HepG2 (cell line): ENCODE measurements around the gene ZNF385B. TPM values are rescaled to one million over a fixed set of nuclear protein-coding genes. Genes with fewer than 3 reads are reported as not detected.
A peak's percentile ranks its signal among the peaks of the same experiment; 100 is the strongest.

Experiments used
- ATAC-seq: fragments of 200-7000 bp; cut with Tn5 transposase; 3 replicates; pipeline ENCODE4 v1.9.1; 2020; ENCODE audit warnings: mild to moderate bottlenecking, moderate library complexity
- BruUV-seq: library from RNA; stranded (reverse); fragments of 400-500 nt; replicated peaks from 2 replicates; lab custom pipeline; 2021; lab: Mats Ljungman, UMichigan
- CTCF ChIA-PET: fragments of 300-600 bp; formaldehyde crosslinking; extraction: SDS; loops from one replicate; lab custom pipeline; 2021; ENCODE audit warnings: low total read pairs, inconsistent platforms, low intra/inter-chr PET ratio; lab: Yijun Ruan, JAX
- POLR2A ChIA-PET: fragments of 350-600 bp; sonication (Branson Sonifier 250); formaldehyde crosslinking; loops from one replicate; lab custom pipeline; 2020; ENCODE audit warnings: antibody characterized with exemption, inconsistent platforms; lab: Yijun Ruan, JAX
- DNase-seq: peaks from one replicate; pipeline ENCODE4 v3.0.0-alpha.2; 2015; ENCODE audit warnings: low spot score
- FAIRE-seq: peaks from 3 replicates; lab custom pipeline; 2011; peaks lifted over from hg19 to GRCh38; lab: Jason Lieb, UNC
- H2AFZ ChIP-seq: one replicate; pipeline ENCODE4 v1.6.1; 2011; ENCODE audit warnings: low read length, inconsistent platforms
- H3K27ac ChIP-seq: fragments of 300-600 bp; 3 replicates; pipeline ENCODE4 v1.8.0; 2011; ENCODE audit warnings: mixed run types, mild to moderate bottlenecking, mixed read lengths, low read length, inconsistent platforms; ENCODE audit not compliant: insufficient read depth; ENCODE audit errors: extremely low read length
- H3K27me3 ChIP-seq, 2 experiments: fragments of 200-600 bp in 1 of 2; 2 replicates in 1 of 2; 3 replicates in 1 of 2; pipeline versions ENCODE4 v1.6.0 to v1.8.0; 2011; ENCODE audit warnings: low read length in 2 of 2, mild to moderate bottlenecking in 2 of 2, moderate library complexity in 2 of 2, inconsistent platforms in 1 of 2; ENCODE audit not compliant: insufficient read depth in 2 of 2, control insufficient read depth in 1 of 2
- H3K36me3 ChIP-seq, 2 experiments: fragments of 200-600 bp in 1 of 2; replicated peaks in 1 of 2; 2 replicates in 1 of 2; 3 replicates in 1 of 2; pipeline versions ENCODE4 v1.5.1 to v1.8.0; 2011; ENCODE audit warnings: low read length in 2 of 2, inconsistent platforms in 1 of 2; ENCODE audit not compliant: insufficient read depth in 2 of 2, control insufficient read depth in 1 of 2
- H3K4me1 ChIP-seq: 2 replicates; pipeline ENCODE4 v1.5.1; 2012; ENCODE audit warnings: low read length, inconsistent platforms; ENCODE audit not compliant: insufficient read depth
- H3K4me2 ChIP-seq: 2 replicates; pipeline ENCODE4 v1.6.0; 2011; ENCODE audit warnings: low read depth, low read length, inconsistent platforms
- H3K4me3 ChIP-seq, 3 experiments: fragments of 200-600 bp in 1 of 3; sonication (generic), shearing (Covaris generic) in 1 of 3; replicated peaks in 1 of 3; 2 replicates each; pipeline ENCODE4 v1.5.1; 2011 to 2016; ENCODE audit warnings: low read length in 3 of 3, inconsistent platforms in 2 of 3, low read depth in 2 of 3, mild to moderate bottlenecking in 2 of 3, control low read depth in 1 of 3, mixed read lengths in 1 of 3; ENCODE audit not compliant: insufficient read depth in 1 of 3
- H3K79me2 ChIP-seq: one replicate; pipeline ENCODE4 v1.6.1; 2011; ENCODE audit warnings: low read length, inconsistent platforms; ENCODE audit not compliant: insufficient read depth
- H3K9ac ChIP-seq: 2 replicates; pipeline ENCODE4 v1.6.0; 2011; ENCODE audit warnings: mild to moderate bottlenecking, low read depth, low read length, inconsistent platforms; ENCODE audit not compliant: insufficient read depth
- H3K9me3 ChIP-seq: 2 replicates; pipeline ENCODE4 v1.5.1; 2012; ENCODE audit warnings: mild to moderate bottlenecking, low read length
- H4K20me1 ChIP-seq: 2 replicates; pipeline ENCODE4 v1.6.0; 2011; ENCODE audit warnings: inconsistent platforms, mild to moderate bottlenecking, low read length, moderate library complexity; ENCODE audit not compliant: insufficient read depth
- CREB1 ChIP-seq, 2 experiments: fragments of 450-650 bp in 1 of 2; IDR thresholded peaks; 2 replicates each; pipeline ENCODE4 v1.6.1; 2016 to 2017; ENCODE audit warnings: control low read depth in 1 of 2, mild to moderate bottlenecking in 1 of 2, missing compliant biosample characterization in 1 of 2, missing genetic modification characterization in 1 of 2
- EED ChIP-seq: sonication (generic); formaldehyde crosslinking; IDR thresholded peaks from 2 replicates; pipeline ENCODE4 v1.5.0; 2020; ENCODE audit warnings: mild to moderate bottlenecking, missing genetic modification reagents
- FOXP1 ChIP-seq, 2 experiments: fragments of 450-650 bp in 1 of 2; IDR thresholded peaks; 2 replicates each; pipeline ENCODE4 v1.6.1; 2017 to 2018; ENCODE audit warnings: antibody characterized with exemption in 1 of 2
- GATAD1 ChIP-seq: IDR thresholded peaks from 2 replicates; pipeline ENCODE4 v1.6.1; 2016; ENCODE audit warnings: missing genetic modification reagents, missing compliant biosample characterization
- HDAC1 ChIP-seq: sonication (generic); formaldehyde crosslinking; IDR thresholded peaks from 2 replicates; pipeline ENCODE4 v1.5.1; 2020; ENCODE audit warnings: mild to moderate bottlenecking, missing genetic modification reagents
- MTF1 ChIP-seq: sonication (generic); formaldehyde crosslinking; IDR thresholded peaks from 2 replicates; pipeline ENCODE4 v1.5.0; 2020; ENCODE audit warnings: missing genetic modification reagents
- SMARCC2 ChIP-seq: fragments of 450-650 bp; IDR thresholded peaks from 2 replicates; pipeline ENCODE4 v1.6.1; 2017; ENCODE audit warnings: antibody characterized with exemption, mild to moderate bottlenecking
- SOX5 ChIP-seq: IDR thresholded peaks from 2 replicates; pipeline ENCODE4 v1.6.1; 2016; ENCODE audit warnings: borderline replicate concordance
- SP140L ChIP-seq: sonication (generic); formaldehyde crosslinking; IDR thresholded peaks from 2 replicates; pipeline ENCODE4 v1.4.0; 2020; ENCODE audit warnings: missing genetic modification reagents, borderline replicate concordance
- TFAP4 ChIP-seq: sonication (generic); IDR thresholded peaks from 2 replicates; pipeline ENCODE4 v1.6.1; 2016; ENCODE audit warnings: low read depth, borderline replicate concordance
- TFDP2 ChIP-seq: sonication (generic); formaldehyde crosslinking; IDR thresholded peaks from 2 replicates; pipeline ENCODE4 v1.4.0; 2020; ENCODE audit warnings: missing genetic modification reagents
- ZBTB26 ChIP-seq: IDR thresholded peaks from 2 replicates; pipeline ENCODE4 v1.6.1; 2016; ENCODE audit warnings: missing compliant biosample characterization, missing genetic modification reagents, borderline replicate concordance
- ZFP82 ChIP-seq: sonication (generic); formaldehyde crosslinking; IDR thresholded peaks from 2 replicates; pipeline ENCODE4 v1.5.1; 2020; ENCODE audit warnings: mild to moderate bottlenecking, missing genetic modification reagents, borderline replicate concordance
- ZFYVE20 ChIP-seq: sonication (generic); formaldehyde crosslinking; IDR thresholded peaks from 2 replicates; pipeline ENCODE4 v1.8.0; 2023; ENCODE audit warnings: low read depth, mild to moderate bottlenecking, moderate library complexity, missing genetic modification reagents, borderline replicate concordance
- ZNF292 ChIP-seq: sonication (generic); formaldehyde crosslinking; IDR thresholded peaks from 2 replicates; pipeline ENCODE4 v1.8.1; 2022; ENCODE audit warnings: mild to moderate bottlenecking, low read depth, missing genetic modification reagents, borderline replicate concordance
- ZNF496 ChIP-seq: sonication (generic); formaldehyde crosslinking; IDR thresholded peaks from 2 replicates; pipeline ENCODE4 v1.8.1; 2023; ENCODE audit warnings: mild to moderate bottlenecking, moderate library complexity, missing genetic modification reagents; ENCODE audit not compliant: insufficient replicate concordance
- WGBS: methylation state at CpG from one replicate; pipeline ENCODE4 v1.1.6; 2017; ENCODE audit warnings: low lambda C conversion rate; 5-methylcytosine and 5-hydroxymethylcytosine counted together
- in situ Hi-C: cut with HindIII; loops from 2 replicates; pipeline ENCODE4 v1.10.0; 2017; ENCODE audit warnings: low pct_unique_long_range_greater_than_20kb; ENCODE audit not compliant: extremely low pct_ligation_motif_present
- intact Hi-C: fragments of 100-400 bp; cut with micrococcal nuclease; formaldehyde crosslinking; loops from one replicate; pipeline ENCODE4 v1.10.0; 2022; ENCODE audit not compliant: unreplicated experiment
- polyA plus RNA-seq, 8 experiments: library from polyadenylated mRNA; depleted of rRNA in 3 of 8; stranded (reverse) in 7 of 8; unstranded in 1 of 8; fragments of >200 nt; fragmentation: Illumina TruSeq in 4 of 8; extraction: Trizol in 4 of 8; gene quantifications; 2 replicates each; pipeline versions ENCODE4 v1.2.1 to v1.2.3, GENCODE V29; 2011 to 2016; ENCODE audit warnings: low read depth in 4 of 8, missing spikeins in 1 of 8, mixed read lengths in 1 of 8; ENCODE audit not compliant: insufficient read depth in 1 of 8
- total RNA-seq, 5 experiments: library from RNA; depleted of rRNA; stranded (reverse); fragments of >200 nt; fragmentation: Illumina TruSeq; extraction: Trizol; gene quantifications; 2 replicates each; pipeline ENCODE4 v1.2.3, GENCODE V29; 2016; ENCODE audit warnings: low read depth in 1 of 5
- TF ChIP-seq, protein P1 (sequence below): IDR thresholded peaks from 2 replicates; pipeline ENCODE4 v1.6.1; 2016; ENCODE audit warnings: low read depth

ZNF385B gene
- total and polyA plus RNA-seq, 2 of the 13 experiments (the other 11 are each of a cell fraction or from before 2014, with no cell fraction given) = 3.3 to 6.7 TPM

DNA sequence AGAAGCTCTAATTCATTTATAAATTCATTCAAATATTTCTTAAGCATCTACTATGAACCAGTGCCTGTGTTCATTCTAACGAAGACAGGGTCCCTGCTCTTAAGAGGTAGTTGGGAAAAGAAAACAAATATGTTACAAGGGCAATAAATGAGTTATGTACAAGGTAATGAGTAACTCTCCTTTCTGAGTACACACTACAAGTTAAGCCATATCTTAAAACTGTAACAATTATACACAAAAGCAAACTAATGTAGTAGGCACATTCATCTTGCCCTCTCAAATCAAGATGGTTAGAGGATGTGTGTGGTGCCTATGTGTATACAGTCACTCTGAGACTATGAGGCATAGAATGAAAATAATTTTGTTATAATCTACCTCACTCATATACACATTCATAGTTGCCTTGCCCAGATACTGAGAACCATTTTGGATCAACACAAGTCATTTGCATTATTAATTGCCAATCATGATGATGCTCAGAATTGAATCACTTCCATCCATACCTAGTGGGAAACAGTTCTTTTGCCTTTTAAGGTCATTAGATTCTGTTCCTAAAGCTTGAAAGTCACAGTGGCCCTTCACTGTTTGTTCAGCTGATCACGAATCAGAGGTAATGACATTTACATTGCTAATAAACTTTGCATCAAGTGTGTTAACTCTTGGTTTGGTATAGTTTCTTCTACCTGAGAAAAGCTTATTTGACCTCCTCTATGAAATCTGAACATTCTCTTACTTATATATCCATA is 283.1 kb downstream of the ZNF385B start (continued):
- TF ChIP-seq CREB1 (IDR thresholded peaks at IDR 0.05) (no peak), CREB1 (CRISPR knock-in tag; IDR thresholded peaks at IDR 0.05) (0 out of 2 replicates have a peak, but pooled peaks have one; percentile 18), MTF1 (CRISPR knock-in tag) (no peak), FOXP1 (IDR thresholded peaks at IDR 0.05) (no peak), FOXP1 (CRISPR knock-in tag; IDR thresholded peaks at IDR 0.05) (peak; percentile 34; the same call in 1 of the 2 replicates), TFAP4 (peak; percentile 63; the same call in 1 of the 2 replicates), ZFP82 (no peak), ZFYVE20 (no peak), SMARCC2 (no peak), SOX5 (CRISPR knock-in tag) (0 out of 2 replicates have a peak, but pooled peaks have one; percentile 3)

DNA sequence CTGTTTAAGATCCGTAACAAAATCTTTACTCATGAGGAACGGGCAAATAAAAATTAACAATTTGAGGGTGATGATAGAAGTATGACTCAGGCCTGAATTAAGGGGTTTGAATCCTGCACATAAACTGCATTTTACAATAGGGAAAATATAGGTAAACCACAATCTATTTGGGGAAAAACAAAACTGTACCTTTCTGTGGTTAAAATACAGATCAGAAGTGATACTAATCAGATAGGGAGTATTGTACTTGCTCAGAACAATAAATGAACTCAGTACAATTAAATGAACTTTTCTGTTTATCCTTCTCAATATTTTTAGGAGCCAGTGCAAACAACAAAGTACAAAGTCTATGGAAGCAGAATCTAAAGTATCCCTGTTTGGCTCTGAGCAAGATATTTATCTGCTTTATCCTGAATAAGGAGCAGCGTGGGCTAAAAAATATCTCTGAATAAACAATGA is 287.3 kb downstream of the ZNF385B start:
- Histone ChIP-seq H4K20me1 (no peaks in the 10 kb centered on the region), H3K36me3 (no peaks in the 10 kb centered on the region), H3K79me2 (no peaks in the 10 kb centered on the region), H3K9me3 (peaks cover 6% of the 10 kb centered on the region; the same call in 1 of the 2 replicates), H3K9ac (no peak overlapping the region), H3K4me3 (peak overlapping the region in 1 of 3 experiments; percentile 9; a peak in 1 of 6 replicates), H3K27ac (peak overlapping the region; percentile 53), H2AFZ (no peak overlapping the region), H3K27me3 (no peaks in the 10 kb centered on the region), H3K4me2 (peak overlapping the region; percentile 40), H3K4me1 (peaks cover 80% of the 10 kb centered on the region)
- 54% methylated on average over 3 of the region's 3 CpGs for WGBS
- FAIRE-seq (no peak), DNase-seq (peak; percentile 88), ATAC-seq (peak; percentile 78)
- POLR2A ChIA-PET = interaction anchor here (0.8 to 2.0 kb wide), 3 partner anchors 9 to 31 kb away, joined by 3 to 4 read pairs (median 3); no protein-coding TSS in a partner anchor
- BruUV-seq = no TSS peak
- CTCF ChIA-PET = no interaction called here
- in situ Hi-C loops = no loop called here
- intact Hi-C loops = loop anchor here (2.0 to 10.0 kb wide), 2 partner anchors 15 to 229 kb away; no protein-coding TSS in a partner anchor
- TF ChIP-seq HDAC1 (CRISPR knock-in tag) (no peak), EED (no peak), ZNF496 (CRISPR knock-in tag) (no peak), ZBTB26 (no peak), ZNF292 (CRISPR knock-in tag) (no peak), SP140L (CRISPR knock-in tag) (no peak), GATAD1 (CRISPR knock-in tag) (no peak), TFDP2 (CRISPR knock-in tag) (no peak)
- TF ChIP-seq, protein P1, sequence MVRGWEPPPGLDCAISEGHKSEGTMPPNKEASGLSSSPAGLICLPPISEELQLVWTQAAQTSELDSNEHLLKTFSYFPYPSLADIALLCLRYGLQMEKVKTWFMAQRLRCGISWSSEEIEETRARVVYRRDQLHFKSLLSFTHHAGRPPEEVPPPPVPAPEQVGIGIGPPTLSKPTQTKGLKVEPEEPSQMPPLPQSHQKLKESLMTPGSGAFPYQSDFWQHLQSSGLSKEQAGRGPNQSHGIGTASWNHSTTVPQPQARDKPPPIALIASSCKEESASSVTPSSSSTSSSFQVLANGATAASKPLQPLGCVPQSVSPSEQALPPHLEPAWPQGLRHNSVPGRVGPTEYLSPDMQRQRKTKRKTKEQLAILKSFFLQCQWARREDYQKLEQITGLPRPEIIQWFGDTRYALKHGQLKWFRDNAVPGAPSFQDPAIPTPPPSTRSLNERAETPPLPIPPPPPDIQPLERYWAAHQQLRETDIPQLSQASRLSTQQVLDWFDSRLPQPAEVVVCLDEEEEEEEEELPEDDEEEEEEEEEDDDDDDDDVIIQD (CRISPR knock-in tag) = peak; percentile 85; the same call in 1 of the 2 replicates
